ENCODE results near the gene ORM2. TPM values are rescaled to one million over a fixed set of nuclear protein-coding genes. Genes with fewer than 3 reads are reported as not detected.

The ORM2 gene
- total RNA-seq, 1 donor from 2014 or later: not detected

GRCh38 chr9:114373960-114374730, 44.5 kb downstream of the ORM2 start:
- H3K4me3 Mint-ChIP-seq (ENCODE audit: unreplicated experiment): no peak overlapping the region
- TF ChIP-seq, protein P1, sequence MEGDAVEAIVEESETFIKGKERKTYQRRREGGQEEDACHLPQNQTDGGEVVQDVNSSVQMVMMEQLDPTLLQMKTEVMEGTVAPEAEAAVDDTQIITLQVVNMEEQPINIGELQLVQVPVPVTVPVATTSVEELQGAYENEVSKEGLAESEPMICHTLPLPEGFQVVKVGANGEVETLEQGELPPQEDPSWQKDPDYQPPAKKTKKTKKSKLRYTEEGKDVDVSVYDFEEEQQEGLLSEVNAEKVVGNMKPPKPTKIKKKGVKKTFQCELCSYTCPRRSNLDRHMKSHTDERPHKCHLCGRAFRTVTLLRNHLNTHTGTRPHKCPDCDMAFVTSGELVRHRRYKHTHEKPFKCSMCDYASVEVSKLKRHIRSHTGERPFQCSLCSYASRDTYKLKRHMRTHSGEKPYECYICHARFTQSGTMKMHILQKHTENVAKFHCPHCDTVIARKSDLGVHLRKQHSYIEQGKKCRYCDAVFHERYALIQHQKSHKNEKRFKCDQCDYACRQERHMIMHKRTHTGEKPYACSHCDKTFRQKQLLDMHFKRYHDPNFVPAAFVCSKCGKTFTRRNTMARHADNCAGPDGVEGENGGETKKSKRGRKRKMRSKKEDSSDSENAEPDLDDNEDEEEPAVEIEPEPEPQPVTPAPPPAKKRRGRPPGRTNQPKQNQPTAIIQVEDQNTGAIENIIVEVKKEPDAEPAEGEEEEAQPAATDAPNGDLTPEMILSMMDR (IDR thresholded peaks at IDR 0.05): no peak
- no peaks in the 10 kb centered on the region for H3K9me3 Mint-ChIP-seq (ENCODE audit: low read depth)
- DNase-seq (ENCODE audit: low spot score): no peak
- peaks cover 12% of the 10 kb centered on the region for H3K4me1 Mint-ChIP-seq (ENCODE audit: low read depth)
- H3K27me3 Mint-ChIP-seq (ENCODE audit: low read depth): no peaks in the 10 kb centered on the region
- H3K36me3 Mint-ChIP-seq (ENCODE audit: low read depth): peaks cover 45% of the 10 kb centered on the region
- H3K27ac Mint-ChIP-seq (ENCODE audit: unreplicated experiment): no peak overlapping the region

GRCh38 chr9:114374936-114375335, 45.3 kb downstream of the ORM2 start:
- peaks cover 7% of the 10 kb centered on the region for H3K4me1 Mint-ChIP-seq (ENCODE audit: low read depth)
- H3K4me3 Mint-ChIP-seq (ENCODE audit: unreplicated experiment): no peak overlapping the region
- no peak overlapping the region for H3K27ac Mint-ChIP-seq (ENCODE audit: unreplicated experiment)
- H3K36me3 Mint-ChIP-seq (ENCODE audit: low read depth): peaks cover 42% of the 10 kb centered on the region
- H3K9me3 Mint-ChIP-seq (ENCODE audit: low read depth): no peaks in the 10 kb centered on the region
- TF ChIP-seq, protein P1 (IDR thresholded peaks at IDR 0.05): no peak
- no peak for DNase-seq (ENCODE audit: low spot score)
- no peaks in the 10 kb centered on the region for H3K27me3 Mint-ChIP-seq (ENCODE audit: low read depth)

- no peaks in the 10 kb centered on the region for H3K9me3 Mint-ChIP-seq (ENCODE audit: low read depth)
- DNase-seq (ENCODE audit: low spot score): no peak
- H3K4me3 Mint-ChIP-seq (ENCODE audit: unreplicated experiment): no peak overlapping the region
- peaks cover 46% of the 10 kb centered on the region for H3K36me3 Mint-ChIP-seq (ENCODE audit: low read depth)
- H3K4me1 Mint-ChIP-seq (ENCODE audit: low read depth): peaks cover 10% of the 10 kb centered on the region
- no peak overlapping the region for H3K27ac Mint-ChIP-seq (ENCODE audit: unreplicated experiment)
- H3K27me3 Mint-ChIP-seq (ENCODE audit: low read depth): no peaks in the 10 kb centered on the region
- TF ChIP-seq, protein P1 (IDR thresholded peaks at IDR 0.05): no peak
Observed at GRCh38 chr9:114375386-114376175, 45.9 kb downstream of the ORM2 start.

GRCh38 chr9:114376586-114377445, 47.1 kb downstream of the ORM2 start:
- H3K27me3 Mint-ChIP-seq (ENCODE audit: low read depth): no peaks in the 10 kb centered on the region
- peak overlapping the region; percentile 17 for H3K27ac Mint-ChIP-seq (ENCODE audit: unreplicated experiment)
- H3K4me1 Mint-ChIP-seq (ENCODE audit: low read depth): peaks cover 7% of the 10 kb centered on the region
- DNase-seq (ENCODE audit: low spot score): no peak
- no peaks in the 10 kb centered on the region for H3K9me3 Mint-ChIP-seq (ENCODE audit: low read depth)
- H3K36me3 Mint-ChIP-seq (ENCODE audit: low read depth): peaks cover 43% of the 10 kb centered on the region
- TF ChIP-seq, protein P1 (IDR thresholded peaks at IDR 0.05): no peak
- H3K4me3 Mint-ChIP-seq (ENCODE audit: unreplicated experiment): no peak overlapping the region

DNA sequence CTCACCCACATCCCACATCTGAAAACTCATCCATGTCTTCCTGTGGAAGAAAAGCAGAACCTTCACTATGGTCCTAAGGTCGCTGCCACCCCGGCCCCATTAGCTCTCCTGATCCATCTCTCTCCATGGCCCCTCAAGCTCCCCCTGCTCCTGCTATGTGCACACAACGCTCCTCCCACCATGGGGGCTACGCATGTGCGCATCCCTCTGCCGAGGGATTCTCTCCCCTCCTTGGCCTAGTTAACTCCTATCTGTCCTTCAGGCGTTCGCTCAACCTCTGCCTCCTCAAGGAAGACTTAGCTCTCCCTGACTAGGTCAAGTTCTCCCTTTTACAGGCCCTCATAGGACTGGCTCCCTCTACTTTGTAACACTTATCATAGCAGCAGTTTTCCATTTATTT, 48.3 kb downstream of the ORM2 start:
- TF ChIP-seq, protein P1 (IDR thresholded peaks at IDR 0.05): no peak
- no peak for DNase-seq (ENCODE audit: low spot score)
- Mint-ChIP-seq H3K27ac (ENCODE audit: unreplicated experiment) (no peak overlapping the region), H3K4me1 (ENCODE audit: low read depth) (peaks cover 16% of the 10 kb centered on the region), H3K36me3 (ENCODE audit: low read depth) (peaks cover 41% of the 10 kb centered on the region), H3K4me3 (ENCODE audit: unreplicated experiment) (no peak overlapping the region), H3K27me3 (ENCODE audit: low read depth) (no peaks in the 10 kb centered on the region), H3K9me3 (ENCODE audit: low read depth) (no peaks in the 10 kb centered on the region)

Measured in chondrocyte (in vitro differentiated cells).